SK-N-SH treated with all-trans-retinoic acid at 6 μM for 48 hours (cell line): ENCODE results near the gene RTRAF.

ENCODE experiments used
- ATAC-seq: fragments of 200-7000 bp; cut with Tn5 transposase; 3 replicates; pipeline ENCODE4 v1.9.1; 2020; ENCODE audit warnings: mild to moderate bottlenecking, moderate library complexity
- ARNTL ChIP-seq: fragments of 450-650 bp; formaldehyde crosslinking; IDR thresholded peaks from 2 replicates; pipeline ENCODE4 v1.5.0; 2020; ENCODE audit warnings: low read depth, mild to moderate bottlenecking, moderate library complexity, borderline replicate concordance
- BACH2 ChIP-seq: fragments of 250-450 bp; sonication (Bioruptor Pico); IDR thresholded peaks from 2 replicates; pipeline ENCODE4 v1.9.0; 2021; ENCODE audit warnings: mild to moderate bottlenecking, borderline replicate concordance
- CSDC2 ChIP-seq: fragments of 250-450 bp; sonication (Bioruptor Pico); IDR thresholded peaks from 2 replicates; pipeline ENCODE4 v1.5.0; 2020; ENCODE audit warnings: mild to moderate bottlenecking, moderate library complexity
- GLIS3 ChIP-seq: fragments of 250-450 bp; sonication (Bioruptor Pico); IDR thresholded peaks from 2 replicates; pipeline ENCODE4 v1.5.0; 2020; ENCODE audit warnings: mild to moderate bottlenecking, moderate library complexity
- ISL1 ChIP-seq: fragments of 250-450 bp; sonication (Bioruptor Pico); IDR thresholded peaks from 2 replicates; pipeline ENCODE4 v2.1.2; 2022; ENCODE audit warnings: mild to moderate bottlenecking, moderate library complexity
- OSR1 ChIP-seq: fragments of 250-450 bp; sonication (Bioruptor Pico); IDR thresholded peaks from 2 replicates; pipeline ENCODE4 v1.8.0; 2022; ENCODE audit warnings: moderate library complexity, mild to moderate bottlenecking, inconsistent platforms
- PPARA ChIP-seq: fragments of 250-450 bp; sonication (Bioruptor Pico); IDR thresholded peaks from 2 replicates; pipeline ENCODE4 v1.5.0; 2020; ENCODE audit warnings: mild to moderate bottlenecking, borderline replicate concordance
- RARB ChIP-seq: fragments of 250-450 bp; sonication (Bioruptor Pico); IDR thresholded peaks from 2 replicates; pipeline ENCODE4 v1.8.0; 2021; ENCODE audit warnings: mild to moderate bottlenecking, moderate library complexity
- SNAI2 ChIP-seq: fragments of 250-450 bp; sonication (Bioruptor Pico); IDR thresholded peaks from 2 replicates; pipeline ENCODE4 v1.5.0; 2020; ENCODE audit warnings: mild to moderate bottlenecking, moderate library complexity
- ZC3H10 ChIP-seq: fragments of 250-450 bp; sonication (Bioruptor Pico); IDR thresholded peaks from 2 replicates; pipeline ENCODE4 v1.5.1; 2021; ENCODE audit warnings: mild to moderate bottlenecking, moderate library complexity
- ZFP3 ChIP-seq: fragments of 250-450 bp; sonication (Bioruptor Pico); IDR thresholded peaks from 2 replicates; pipeline ENCODE4 v1.5.0; 2020; ENCODE audit warnings: mild to moderate bottlenecking, moderate library complexity
- ZFP30 ChIP-seq: fragments of 450-650 bp; formaldehyde crosslinking; IDR thresholded peaks from 2 replicates; pipeline ENCODE4 v1.5.0; 2022; ENCODE audit warnings: mild to moderate bottlenecking, moderate library complexity
- ZNF565 ChIP-seq: fragments of 450-650 bp; formaldehyde crosslinking; conservative IDR thresholded peaks from 2 replicates; pipeline ENCODE4 v1.5.0; 2020; ENCODE audit warnings: low read depth, mild to moderate bottlenecking, moderate library complexity
- ZNF70 ChIP-seq: fragments of 450-650 bp; formaldehyde crosslinking; IDR thresholded peaks from 2 replicates; pipeline ENCODE4 v1.5.0; 2020; ENCODE audit warnings: mild to moderate bottlenecking, moderate library complexity
- ZNF8 ChIP-seq: fragments of 450-650 bp; formaldehyde crosslinking; IDR thresholded peaks from 2 replicates; pipeline ENCODE4 v1.5.0; 2020; ENCODE audit warnings: mild to moderate bottlenecking, moderate library complexity
- TF ChIP-seq, protein P1 (sequence below): fragments of 250-450 bp; sonication (Bioruptor Pico); IDR thresholded peaks from 2 replicates; pipeline ENCODE4 v1.5.0; 2020; ENCODE audit warnings: mild to moderate bottlenecking, moderate library complexity
- TF ChIP-seq, protein P2 (sequence below): fragments of 250-450 bp; sonication (Bioruptor Pico); IDR thresholded peaks from 2 replicates; pipeline ENCODE4 v1.5.1; 2021; ENCODE audit warnings: mild to moderate bottlenecking, moderate library complexity
- TF ChIP-seq, protein P3 (sequence below): fragments of 250-450 bp; sonication (Bioruptor Pico); IDR thresholded peaks from 2 replicates; pipeline ENCODE4 v1.5.1; 2020; ENCODE audit warnings: low read depth, mild to moderate bottlenecking, moderate library complexity
- TF ChIP-seq, protein P4 (sequence below): fragments of 250-450 bp; sonication (Bioruptor Pico); IDR thresholded peaks from 2 replicates; pipeline ENCODE4 v1.8.0; 2020; ENCODE audit warnings: mild to moderate bottlenecking, moderate library complexity, borderline replicate concordance
- TF ChIP-seq, protein P5 (sequence below): fragments of 250-450 bp; sonication (Bioruptor Pico); IDR thresholded peaks from 2 replicates; pipeline ENCODE4 v1.8.0; 2021; ENCODE audit warnings: low read depth, mild to moderate bottlenecking, moderate library complexity, borderline replicate concordance

Gene RTRAF

DNA sequence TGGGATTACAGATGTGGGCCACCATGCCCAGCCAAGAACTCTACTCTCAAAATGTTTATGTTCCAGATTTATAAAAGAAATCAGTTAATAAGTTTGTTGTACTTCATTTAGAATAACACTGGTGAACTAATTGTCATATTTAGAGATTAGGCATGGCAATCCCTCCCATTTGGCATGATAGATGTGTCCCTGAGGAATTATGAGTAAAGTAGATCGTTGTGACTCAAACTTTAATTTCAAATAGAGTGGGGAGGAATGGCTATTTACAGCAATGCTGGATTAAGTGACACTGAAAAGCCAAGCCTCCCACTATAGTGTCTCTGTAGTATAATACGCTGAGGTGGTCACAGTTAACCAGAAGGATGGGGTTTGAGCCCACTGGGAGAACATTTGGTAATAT is 39.3 kb upstream of the RTRAF start:
- TF ChIP-seq BACH2 (CRISPR knock-in tag) = no peak
- TF ChIP-seq, protein P1, sequence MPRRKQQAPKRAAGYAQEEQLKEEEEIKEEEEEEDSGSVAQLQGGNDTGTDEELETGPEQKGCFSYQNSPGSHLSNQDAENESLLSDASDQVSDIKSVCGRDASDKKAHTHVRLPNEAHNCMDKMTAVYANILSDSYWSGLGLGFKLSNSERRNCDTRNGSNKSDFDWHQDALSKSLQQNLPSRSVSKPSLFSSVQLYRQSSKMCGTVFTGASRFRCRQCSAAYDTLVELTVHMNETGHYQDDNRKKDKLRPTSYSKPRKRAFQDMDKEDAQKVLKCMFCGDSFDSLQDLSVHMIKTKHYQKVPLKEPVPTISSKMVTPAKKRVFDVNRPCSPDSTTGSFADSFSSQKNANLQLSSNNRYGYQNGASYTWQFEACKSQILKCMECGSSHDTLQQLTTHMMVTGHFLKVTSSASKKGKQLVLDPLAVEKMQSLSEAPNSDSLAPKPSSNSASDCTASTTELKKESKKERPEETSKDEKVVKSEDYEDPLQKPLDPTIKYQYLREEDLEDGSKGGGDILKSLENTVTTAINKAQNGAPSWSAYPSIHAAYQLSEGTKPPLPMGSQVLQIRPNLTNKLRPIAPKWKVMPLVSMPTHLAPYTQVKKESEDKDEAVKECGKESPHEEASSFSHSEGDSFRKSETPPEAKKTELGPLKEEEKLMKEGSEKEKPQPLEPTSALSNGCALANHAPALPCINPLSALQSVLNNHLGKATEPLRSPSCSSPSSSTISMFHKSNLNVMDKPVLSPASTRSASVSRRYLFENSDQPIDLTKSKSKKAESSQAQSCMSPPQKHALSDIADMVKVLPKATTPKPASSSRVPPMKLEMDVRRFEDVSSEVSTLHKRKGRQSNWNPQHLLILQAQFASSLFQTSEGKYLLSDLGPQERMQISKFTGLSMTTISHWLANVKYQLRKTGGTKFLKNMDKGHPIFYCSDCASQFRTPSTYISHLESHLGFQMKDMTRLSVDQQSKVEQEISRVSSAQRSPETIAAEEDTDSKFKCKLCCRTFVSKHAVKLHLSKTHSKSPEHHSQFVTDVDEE (CRISPR knock-in tag) = no peak
- TF ChIP-seq ZFP30 (CRISPR knock-in tag) = no peak
- no peak for TF ChIP-seq SNAI2
- TF ChIP-seq RARB (CRISPR knock-in tag) = no peak
- TF ChIP-seq, protein P2, sequence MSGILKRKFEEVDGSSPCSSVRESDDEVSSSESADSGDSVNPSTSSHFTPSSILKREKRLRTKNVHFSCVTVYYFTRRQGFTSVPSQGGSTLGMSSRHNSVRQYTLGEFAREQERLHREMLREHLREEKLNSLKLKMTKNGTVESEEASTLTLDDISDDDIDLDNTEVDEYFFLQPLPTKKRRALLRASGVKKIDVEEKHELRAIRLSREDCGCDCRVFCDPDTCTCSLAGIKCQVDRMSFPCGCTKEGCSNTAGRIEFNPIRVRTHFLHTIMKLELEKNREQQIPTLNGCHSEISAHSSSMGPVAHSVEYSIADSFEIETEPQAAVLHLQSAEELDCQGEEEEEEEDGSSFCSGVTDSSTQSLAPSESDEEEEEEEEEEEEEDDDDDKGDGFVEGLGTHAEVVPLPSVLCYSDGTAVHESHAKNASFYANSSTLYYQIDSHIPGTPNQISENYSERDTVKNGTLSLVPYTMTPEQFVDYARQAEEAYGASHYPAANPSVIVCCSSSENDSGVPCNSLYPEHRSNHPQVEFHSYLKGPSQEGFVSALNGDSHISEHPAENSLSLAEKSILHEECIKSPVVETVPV (CRISPR knock-in tag) = no peak
- no peak for TF ChIP-seq ZNF8 (CRISPR knock-in tag)
- no peak for TF ChIP-seq CSDC2 (CRISPR knock-in tag)
- no peak for TF ChIP-seq PPARA (CRISPR knock-in tag)
- no peak for TF ChIP-seq GLIS3 (CRISPR knock-in tag)
- ATAC-seq = no peak

DNA sequence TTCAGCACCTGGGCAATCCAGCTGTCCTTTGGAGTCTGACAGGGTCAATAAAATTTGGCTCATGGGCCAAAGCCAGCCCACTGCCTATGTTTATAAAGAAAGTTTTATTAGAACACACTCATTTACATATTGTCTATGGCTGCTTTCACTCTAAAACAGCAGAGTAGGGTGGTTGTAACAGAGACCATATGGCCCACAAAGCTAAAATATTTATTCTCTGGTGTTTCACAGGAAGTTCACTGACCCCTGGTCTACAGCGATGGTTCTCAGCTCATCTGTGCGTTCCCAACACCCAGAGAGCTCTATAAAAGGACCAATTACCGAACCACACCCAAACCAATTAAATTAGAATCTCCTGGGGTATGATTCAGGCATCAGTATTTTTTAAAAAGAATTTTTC is 37.7 kb upstream of the RTRAF start:
- TF ChIP-seq BACH2 (CRISPR knock-in tag) = no peak
- TF ChIP-seq, protein P1 (CRISPR knock-in tag) = no peak
- TF ChIP-seq, all 23 proteins: peak for 0
- no peak for ATAC-seq

DNA sequence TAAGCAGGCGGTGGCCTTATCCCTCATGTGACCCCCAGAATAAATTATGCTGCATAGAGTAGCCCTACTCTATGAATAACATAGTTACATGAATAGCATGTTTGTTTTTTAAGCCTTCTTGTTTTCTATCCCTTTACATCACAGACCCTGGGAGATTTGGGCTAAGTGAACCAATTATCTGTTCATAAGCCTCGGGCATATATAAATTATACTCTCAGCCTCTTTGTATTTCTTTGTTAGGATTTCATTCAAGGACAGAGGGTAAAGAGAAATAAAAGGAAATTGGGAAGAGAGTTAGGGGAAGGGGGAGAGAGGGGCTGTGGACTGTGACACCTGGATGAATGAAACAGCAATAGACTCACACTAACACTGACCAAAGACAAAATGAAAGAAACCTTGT is 35.3 kb upstream of the RTRAF start:
- no peak for ATAC-seq

More for the DNA sequence above, 35.3 kb upstream of the RTRAF start:
- TF ChIP-seq OSR1 (CRISPR knock-in tag) (no peak), ZFP3 (CRISPR knock-in tag) (no peak), ZNF70 (CRISPR knock-in tag) (no peak), ISL1 (CRISPR knock-in tag) (no peak), SNAI2 (no peak), PPARA (CRISPR knock-in tag) (no peak), ZNF8 (CRISPR knock-in tag) (no peak), ZNF565 (CRISPR knock-in tag) (no peak), RARB (CRISPR knock-in tag) (no peak), ARNTL (no peak), GLIS3 (CRISPR knock-in tag) (no peak), CSDC2 (CRISPR knock-in tag) (no peak), ZC3H10 (no peak)
- TF ChIP-seq, protein P2 (CRISPR knock-in tag) = no peak
- TF ChIP-seq, protein P3, sequence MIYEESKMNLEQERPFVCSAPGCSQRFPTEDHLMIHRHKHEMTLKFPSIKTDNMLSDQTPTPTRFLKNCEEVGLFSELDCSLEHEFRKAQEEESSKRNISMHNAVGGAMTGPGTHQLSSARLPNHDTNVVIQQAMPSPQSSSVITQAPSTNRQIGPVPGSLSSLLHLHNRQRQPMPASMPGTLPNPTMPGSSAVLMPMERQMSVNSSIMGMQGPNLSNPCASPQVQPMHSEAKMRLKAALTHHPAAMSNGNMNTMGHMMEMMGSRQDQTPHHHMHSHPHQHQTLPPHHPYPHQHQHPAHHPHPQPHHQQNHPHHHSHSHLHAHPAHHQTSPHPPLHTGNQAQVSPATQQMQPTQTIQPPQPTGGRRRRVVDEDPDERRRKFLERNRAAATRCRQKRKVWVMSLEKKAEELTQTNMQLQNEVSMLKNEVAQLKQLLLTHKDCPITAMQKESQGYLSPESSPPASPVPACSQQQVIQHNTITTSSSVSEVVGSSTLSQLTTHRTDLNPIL (CRISPR knock-in tag) = no peak
- TF ChIP-seq, protein P1 (CRISPR knock-in tag) = no peak
- TF ChIP-seq, protein P4, sequence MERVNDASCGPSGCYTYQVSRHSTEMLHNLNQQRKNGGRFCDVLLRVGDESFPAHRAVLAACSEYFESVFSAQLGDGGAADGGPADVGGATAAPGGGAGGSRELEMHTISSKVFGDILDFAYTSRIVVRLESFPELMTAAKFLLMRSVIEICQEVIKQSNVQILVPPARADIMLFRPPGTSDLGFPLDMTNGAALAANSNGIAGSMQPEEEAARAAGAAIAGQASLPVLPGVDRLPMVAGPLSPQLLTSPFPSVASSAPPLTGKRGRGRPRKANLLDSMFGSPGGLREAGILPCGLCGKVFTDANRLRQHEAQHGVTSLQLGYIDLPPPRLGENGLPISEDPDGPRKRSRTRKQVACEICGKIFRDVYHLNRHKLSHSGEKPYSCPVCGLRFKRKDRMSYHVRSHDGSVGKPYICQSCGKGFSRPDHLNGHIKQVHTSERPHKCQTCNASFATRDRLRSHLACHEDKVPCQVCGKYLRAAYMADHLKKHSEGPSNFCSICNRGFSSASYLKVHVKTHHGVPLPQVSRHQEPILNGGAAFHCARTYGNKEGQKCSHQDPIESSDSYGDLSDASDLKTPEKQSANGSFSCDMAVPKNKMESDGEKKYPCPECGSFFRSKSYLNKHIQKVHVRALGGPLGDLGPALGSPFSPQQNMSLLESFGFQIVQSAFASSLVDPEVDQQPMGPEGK (CRISPR knock-in tag) = no peak
- TF ChIP-seq, protein P5, sequence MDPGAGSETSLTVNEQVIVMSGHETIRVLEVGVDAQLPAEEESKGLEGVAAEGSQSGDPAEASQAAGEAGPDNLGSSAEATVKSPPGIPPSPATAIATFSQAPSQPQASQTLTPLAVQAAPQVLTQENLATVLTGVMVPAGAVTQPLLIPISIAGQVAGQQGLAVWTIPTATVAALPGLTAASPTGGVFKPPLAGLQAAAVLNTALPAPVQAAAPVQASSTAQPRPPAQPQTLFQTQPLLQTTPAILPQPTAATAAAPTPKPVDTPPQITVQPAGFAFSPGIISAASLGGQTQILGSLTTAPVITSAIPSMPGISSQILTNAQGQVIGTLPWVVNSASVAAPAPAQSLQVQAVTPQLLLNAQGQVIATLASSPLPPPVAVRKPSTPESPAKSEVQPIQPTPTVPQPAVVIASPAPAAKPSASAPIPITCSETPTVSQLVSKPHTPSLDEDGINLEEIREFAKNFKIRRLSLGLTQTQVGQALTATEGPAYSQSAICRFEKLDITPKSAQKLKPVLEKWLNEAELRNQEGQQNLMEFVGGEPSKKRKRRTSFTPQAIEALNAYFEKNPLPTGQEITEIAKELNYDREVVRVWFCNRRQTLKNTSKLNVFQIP (CRISPR knock-in tag) = no peak
